Testis (tissue), 3 donors: ENCODE measurements around the gene LDAF1. TPM values are rescaled to one million over a fixed set of nuclear protein-coding genes. Genes with fewer than 3 reads are reported as not detected.

Experiments used
- DNase-seq: peaks from one replicate; pipeline ENCODE4 v3.0.0-alpha.2; 2019
- H3K27ac ChIP-seq, 2 donors: fragments of 200-600 bp; sonication (generic); one replicate each; pipeline ENCODE4 v1.5.1; 2019
- H3K27me3 ChIP-seq: fragments of 200-600 bp; sonication (generic); one replicate; pipeline ENCODE4 v1.5.1; 2019
- H3K36me3 ChIP-seq: fragments of 200-600 bp; sonication (generic); one replicate; pipeline ENCODE4 v1.5.1; 2017; ENCODE audit warnings: low read depth; ENCODE audit errors: missing control alignments
- H3K4me1 ChIP-seq: fragments of 200-600 bp; sonication (generic); one replicate; pipeline ENCODE4 v1.5.1; 2019
- H3K4me3 ChIP-seq, 2 donors: fragments of 200-600 bp; sonication (generic); one replicate each; pipeline ENCODE4 v1.5.1; 2017 to 2019
- H3K9me3 ChIP-seq: fragments of 200-600 bp; sonication (generic); one replicate; pipeline ENCODE4 v1.5.1; 2017
- CTCF ChIP-seq, 3 experiments: fragments of 450-650 bp in 2 of 3; fragments of 200-600 bp in 1 of 3; sonication (generic) in 1 of 3; IDR thresholded peaks; one replicate each; pipeline ENCODE4 v1.5.1; 2016 to 2019; ENCODE audit warnings: antibody characterized with exemption in 3 of 3, mild to moderate bottlenecking in 2 of 3, moderate library complexity in 1 of 3
- POLR2A ChIP-seq: fragments of 450-650 bp; IDR thresholded peaks from one replicate; pipeline ENCODE4 v1.6.1; 2017; ENCODE audit warnings: antibody characterized with exemption, mild to moderate bottlenecking, moderate library complexity
- WGBS, 2 donors: methylation state at CpG; one replicate each; pipeline ENCODE4 v1.1.5; 2018; 5-methylcytosine and 5-hydroxymethylcytosine counted together
- intact Hi-C: fragments of 100-400 bp; cut with DNase I; formaldehyde crosslinking; loops from one replicate; pipeline ENCODE4 v1.15.1; 2023; ENCODE audit warnings: low total_unique reads
- polyA plus RNA-seq: library from polyadenylated mRNA; stranded (reverse); fragments of 350-450 nt; fragmentation: Illumina TruSeq; extraction: RNeasy Lipid Tissue Mini Kit (QIAGEN cat#74804); gene quantifications from one replicate; pipeline ENCODE4 v1.2.3, GENCODE V29; 2014; ENCODE audit warnings: low read depth, low replicate concordance; ENCODE audit not compliant: insufficient read depth
- total RNA-seq, 2 donors: library from RNA; depleted of rRNA; stranded (reverse); fragments of >200 nt; gene quantifications; one replicate each; pipeline ENCODE4 v1.2.3, GENCODE V29; 2016

Gene LDAF1
- total and polyA plus RNA-seq, 3 donors from 2014 or later: 22.8 to 131 (median 54.2) TPM

GRCh38 chr16:21199607-21200218 lies 41.2 kb downstream of the LDAF1 start:
- Histone ChIP-seq H3K4me3 (no peak overlapping the region), H3K27ac (no peak overlapping the region), H3K4me1 (no peaks in the 10 kb centered on the region), H3K36me3 (no peaks in the 10 kb centered on the region), H3K27me3 (no peaks in the 10 kb centered on the region), H3K9me3 (no peaks in the 10 kb centered on the region)
- intact Hi-C loops: no loop called here
- WGBS, 2 donors: 77 to 84% methylated on average over 5 of the region's 5 CpGs
- DNase-seq: no peak
- TF ChIP-seq CTCF (IDR thresholded peaks at IDR 0.05): no peak
- no peak for TF ChIP-seq POLR2A

GRCh38 chr16:21203155-21203797 lies 44.8 kb downstream of the LDAF1 start:
- Histone ChIP-seq H3K9me3 (no peaks in the 10 kb centered on the region), H3K4me3 (no peak overlapping the region), H3K4me1 (no peaks in the 10 kb centered on the region), H3K27ac (no peak overlapping the region), H3K27me3 (no peaks in the 10 kb centered on the region), H3K36me3 (no peaks in the 10 kb centered on the region)
- no peak for TF ChIP-seq POLR2A
- TF ChIP-seq CTCF (IDR thresholded peaks at IDR 0.05): no peak
- DNase-seq: no peak
- 66 to 71% methylated on average over 7 of the region's 7 CpGs for WGBS, 2 donors
- intact Hi-C loops: no loop called here

- H3K4me3 ChIP-seq: no peak overlapping the region
- no peak for DNase-seq
- H3K9me3 ChIP-seq: no peaks in the 10 kb centered on the region
Observed at GRCh38 chr16:21205303-21205702, 46.8 kb downstream of the LDAF1 start.

GRCh38 chr16:21206550-21206949 lies 48.1 kb downstream of the LDAF1 start:
- Histone ChIP-seq H3K4me3 (no peak overlapping the region), H3K9me3 (no peaks in the 10 kb centered on the region), H3K4me1 (no peaks in the 10 kb centered on the region), H3K27ac (no peak overlapping the region), H3K36me3 (no peaks in the 10 kb centered on the region), H3K27me3 (no peaks in the 10 kb centered on the region)
- intact Hi-C loops: no loop called here
- TF ChIP-seq CTCF (IDR thresholded peaks at IDR 0.05): no peak
- no peak for TF ChIP-seq POLR2A
- whole genome bisulfite sequencing, 2 donors: 88 to 92% methylated on average over 4 of the region's 4 CpGs
- no peak for DNase-seq

More at GRCh38 chr16:21205303-21205702, 46.8 kb downstream of the LDAF1 start:
- H3K27ac ChIP-seq: no peak overlapping the region
- H3K36me3 ChIP-seq: no peaks in the 10 kb centered on the region
- no peak for TF ChIP-seq POLR2A
- TF ChIP-seq CTCF (IDR thresholded peaks at IDR 0.05): no peak
- no peaks in the 10 kb centered on the region for H3K4me1 ChIP-seq
- intact Hi-C loops: no loop called here
- H3K27me3 ChIP-seq: no peaks in the 10 kb centered on the region
